Hematopoietic multipotent progenitor cell treated with erythropoietin and hydrocortisone succinate and interleukin-3 and kit ligand, for 8 days (in vitro differentiated cells): ENCODE data around the gene GRK5.

Experiments used
- DNase-seq: peaks from one replicate; pipeline ENCODE4 v3.0.0-alpha.2; 2015

GRK5 gene

DNA sequence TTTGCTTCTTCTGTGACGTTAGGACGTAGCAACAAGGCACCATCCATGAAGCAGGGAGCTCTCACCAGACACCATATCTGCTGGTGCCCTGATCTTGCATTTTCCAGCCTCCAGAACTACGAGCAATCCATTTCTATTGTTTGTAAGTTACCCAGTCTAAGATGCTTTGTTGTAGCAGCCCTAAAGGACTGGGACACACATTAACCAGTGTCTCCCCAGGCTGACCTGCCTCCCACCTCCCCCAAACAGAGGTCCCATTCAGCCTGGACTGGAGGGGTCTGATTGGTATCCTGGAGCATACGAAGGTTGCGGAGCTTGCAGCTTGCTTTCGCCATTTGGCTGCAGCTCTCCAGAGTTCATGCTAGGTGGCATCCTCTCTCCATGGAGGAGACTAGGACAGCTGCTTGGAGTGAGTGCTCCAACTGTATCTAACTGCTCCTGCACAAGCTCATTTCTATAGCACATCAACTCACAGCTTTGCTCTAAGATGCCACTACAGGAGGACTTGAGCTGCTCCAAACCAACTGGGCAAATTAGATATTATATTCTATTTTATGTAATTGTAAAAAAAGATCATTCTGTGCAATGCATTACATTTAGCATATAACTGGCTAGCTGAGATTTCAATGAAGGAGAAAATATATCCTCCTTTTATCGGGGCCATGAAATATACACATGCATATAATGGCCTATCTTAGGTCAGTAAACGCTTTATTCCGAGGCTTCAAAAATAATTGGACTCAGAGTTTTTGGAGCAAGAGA is 8.0 kb upstream of the GRK5 start:
- DNase-seq: peak; percentile 74

DNA sequence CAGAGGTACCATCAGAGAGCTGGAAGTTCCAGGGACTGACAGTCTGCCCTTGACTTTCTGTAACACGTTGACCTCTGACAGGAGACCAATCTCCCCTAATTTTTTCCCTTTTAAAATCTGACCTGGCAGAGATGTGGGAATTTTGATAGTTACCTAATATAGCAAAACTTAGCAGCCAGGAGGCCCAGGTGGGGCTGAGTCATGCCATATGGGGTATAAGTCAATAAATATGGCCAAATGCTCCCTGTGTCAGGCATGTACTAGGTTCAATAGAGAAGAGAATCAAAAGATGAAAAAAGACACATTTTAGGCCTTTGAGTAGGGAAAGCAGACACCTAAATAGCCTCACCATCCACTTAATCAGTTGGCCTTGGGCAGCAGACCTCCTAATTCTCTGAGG is 6.1 kb upstream of the GRK5 start:
- no peak for DNase-seq

DNA sequence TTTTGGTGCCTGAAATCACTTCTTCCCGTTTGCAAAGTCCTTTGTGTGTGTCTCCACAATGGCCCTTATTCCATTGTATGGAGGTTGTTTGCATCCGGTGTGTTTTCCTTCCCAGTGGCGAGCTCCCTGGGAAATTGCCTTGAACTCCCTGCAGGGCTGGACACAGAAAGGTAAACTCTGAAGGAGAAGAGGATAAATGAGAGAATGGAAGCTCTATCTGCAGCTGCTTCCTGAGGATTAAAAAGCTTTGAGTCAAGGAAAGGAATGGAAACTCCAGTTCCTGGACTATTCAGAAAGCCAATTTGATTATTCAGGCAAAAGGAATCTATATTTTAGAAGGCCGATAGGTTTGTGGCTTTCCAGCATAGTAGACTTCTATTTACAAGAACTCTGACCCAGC is 4.4 kb upstream of the GRK5 start:
- no peak for DNase-seq

DNA sequence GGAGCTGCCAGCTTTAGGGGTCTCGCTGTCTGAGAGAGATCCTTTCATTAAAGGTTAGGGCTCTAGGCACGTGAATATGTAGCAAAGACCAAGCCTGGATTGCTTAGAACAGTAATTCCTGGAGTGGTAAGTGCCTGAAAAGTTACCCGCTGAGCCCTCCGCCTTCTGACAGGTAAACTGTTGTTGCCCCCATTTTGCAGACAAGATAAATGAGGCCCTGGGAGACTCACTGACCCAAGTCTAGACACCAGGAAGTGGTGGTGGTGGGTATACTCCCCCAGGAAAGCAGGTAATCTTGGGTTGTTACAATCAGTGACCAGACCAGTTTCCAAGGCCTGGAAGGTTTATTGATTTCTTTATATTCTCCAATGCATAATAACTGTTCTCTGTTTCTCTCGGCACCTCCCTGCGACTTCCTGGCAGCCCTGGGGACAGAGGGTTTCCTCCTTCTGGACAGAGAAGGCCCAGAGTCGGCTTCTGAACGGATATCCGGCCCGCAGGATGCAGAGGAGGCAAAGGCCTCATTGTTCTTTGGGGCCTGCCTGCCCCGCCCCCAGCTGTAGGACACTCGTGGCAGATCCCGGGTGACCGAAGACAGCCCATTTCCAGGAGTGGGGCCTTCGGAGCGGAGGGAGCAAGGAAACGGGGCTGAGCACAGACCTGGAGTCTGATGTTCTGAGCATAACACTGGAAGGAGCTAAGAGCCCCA is 1.3 kb upstream of the GRK5 start:
- DNase-seq: peak; percentile 78

DNA sequence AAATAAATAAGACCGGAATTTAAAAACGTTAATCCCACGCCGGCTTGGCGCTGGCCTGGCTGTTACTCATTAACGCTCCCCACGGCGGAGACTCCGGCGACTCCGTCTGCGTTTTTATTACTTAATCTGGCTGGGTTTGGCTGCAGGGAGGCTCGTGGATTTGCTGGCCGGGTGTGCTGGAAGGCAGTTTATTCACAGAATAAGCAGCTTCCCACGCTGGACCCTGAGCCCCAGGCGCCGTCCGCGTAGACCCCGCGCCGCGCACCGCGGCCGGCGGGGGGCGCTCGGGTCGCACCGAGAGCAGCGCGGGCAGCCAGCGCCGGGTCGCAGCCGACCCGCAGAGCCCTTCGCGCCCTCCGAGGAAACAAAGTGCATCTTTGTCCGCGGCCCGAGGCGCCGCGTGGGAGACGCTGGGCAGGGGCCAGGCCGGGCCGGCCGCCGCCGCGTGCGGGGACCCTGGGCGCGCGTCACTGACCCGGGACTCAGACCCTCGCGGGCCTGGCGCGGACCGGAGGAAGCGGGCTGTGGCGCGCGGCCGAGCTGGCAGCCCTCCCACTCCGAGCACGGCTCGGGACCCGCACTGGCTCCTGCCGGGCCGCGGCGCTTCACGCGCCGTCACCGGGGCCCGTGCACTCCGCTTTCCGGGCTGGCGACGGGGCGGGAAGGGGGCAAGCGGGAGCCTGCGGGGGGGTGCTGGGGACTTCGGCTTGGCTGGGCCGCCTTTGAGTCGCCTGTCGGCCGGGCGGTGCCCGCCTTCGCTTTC is 587 bp upstream of the GRK5 start:
- DNase-seq: peak; percentile 71

DNA sequence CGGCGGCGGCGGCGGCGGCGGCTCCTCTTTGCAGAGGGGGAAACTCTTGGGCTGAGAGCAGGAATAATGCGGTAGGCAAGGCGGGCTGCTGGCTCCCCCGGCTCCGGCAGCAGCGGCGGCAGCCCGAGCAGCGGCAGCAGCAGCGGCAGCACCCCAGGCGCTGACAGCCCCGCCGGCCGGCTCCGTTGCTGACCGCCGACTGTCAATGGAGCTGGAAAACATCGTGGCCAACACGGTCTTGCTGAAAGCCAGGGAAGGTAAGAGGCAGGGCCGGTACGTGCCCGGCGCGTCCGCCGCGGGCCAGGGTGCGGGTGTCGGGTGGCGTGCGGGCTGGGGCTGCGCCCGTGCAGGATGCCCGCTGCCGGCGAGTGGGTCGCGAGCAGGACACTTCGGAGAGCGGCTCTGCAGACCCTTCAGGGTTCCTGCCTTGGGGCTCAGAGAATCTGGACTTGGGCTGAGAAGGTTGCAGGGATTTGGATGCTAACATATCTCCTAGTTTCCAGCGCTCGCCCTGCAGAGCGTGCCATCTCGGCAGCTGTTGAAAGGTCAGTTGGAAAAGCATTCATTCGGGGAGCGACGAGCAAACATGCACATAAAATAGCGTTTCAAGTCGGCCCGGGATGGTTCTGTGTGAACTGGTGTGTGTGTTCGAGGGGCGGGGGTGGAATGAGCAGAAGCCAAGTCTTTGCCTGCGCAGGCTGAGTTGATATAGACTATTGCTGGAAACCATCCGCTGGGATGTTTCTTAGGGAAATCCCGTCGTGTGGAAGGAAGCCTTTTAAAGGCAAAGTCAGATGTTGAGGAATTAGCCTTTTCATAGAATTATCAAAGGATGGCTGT is 562 bp downstream of the GRK5 start:
- DNase-seq: no peak

DNA sequence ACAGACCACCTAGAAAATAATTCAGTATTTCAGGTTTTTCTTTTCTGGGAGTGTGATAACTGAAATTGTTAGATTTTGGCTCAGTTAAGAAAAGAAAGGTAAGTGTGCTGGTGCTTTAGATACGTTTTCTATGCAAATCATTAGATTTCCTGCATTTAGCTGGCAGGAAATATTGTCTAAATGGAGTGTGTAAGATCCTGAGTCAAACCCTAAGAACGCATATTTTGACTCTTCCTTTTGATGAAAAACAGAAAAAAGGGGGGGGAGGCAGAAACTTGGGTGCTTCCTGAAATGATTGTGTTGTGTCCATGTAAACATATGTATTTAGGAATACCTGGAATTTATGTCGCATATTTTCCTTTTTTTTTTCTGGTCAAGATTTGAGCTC is 1.2 kb downstream of the GRK5 start:
- no peak for DNase-seq

DNA sequence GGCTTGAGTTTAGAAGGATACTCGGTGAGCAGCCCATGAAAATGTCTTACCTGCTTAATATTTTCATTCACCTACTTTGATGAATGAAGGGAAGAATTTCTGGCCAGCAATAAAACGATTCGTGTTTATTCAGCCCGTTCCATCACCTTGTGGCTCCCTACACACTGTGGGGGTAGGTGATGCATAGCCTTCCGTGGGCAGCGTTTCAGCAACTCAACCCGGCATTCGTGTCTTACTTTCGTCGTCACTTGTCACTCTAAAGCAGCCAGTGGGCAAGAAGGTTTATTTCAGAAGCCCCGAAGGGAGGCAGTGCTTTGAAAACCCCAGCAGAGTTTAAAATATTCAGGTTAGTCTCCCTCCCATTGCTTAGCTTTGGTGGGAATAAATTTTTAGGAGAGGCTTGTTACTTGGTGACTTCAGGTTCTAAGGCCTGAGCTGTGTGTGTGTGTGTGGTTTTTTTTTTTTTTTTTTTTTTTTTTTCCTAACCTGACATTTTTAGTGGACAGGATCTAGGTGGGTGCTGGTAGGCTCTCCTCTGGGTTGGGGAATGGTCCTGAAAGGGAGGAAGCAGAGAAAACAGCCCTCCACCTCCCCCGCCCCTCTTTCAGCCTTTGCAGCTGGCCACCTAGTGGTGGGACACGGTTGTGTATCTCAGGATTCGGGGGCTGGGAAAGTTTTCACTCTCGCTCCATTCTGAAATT is 1.8 kb downstream of the GRK5 start:
- DNase-seq: peak; percentile 33

DNA sequence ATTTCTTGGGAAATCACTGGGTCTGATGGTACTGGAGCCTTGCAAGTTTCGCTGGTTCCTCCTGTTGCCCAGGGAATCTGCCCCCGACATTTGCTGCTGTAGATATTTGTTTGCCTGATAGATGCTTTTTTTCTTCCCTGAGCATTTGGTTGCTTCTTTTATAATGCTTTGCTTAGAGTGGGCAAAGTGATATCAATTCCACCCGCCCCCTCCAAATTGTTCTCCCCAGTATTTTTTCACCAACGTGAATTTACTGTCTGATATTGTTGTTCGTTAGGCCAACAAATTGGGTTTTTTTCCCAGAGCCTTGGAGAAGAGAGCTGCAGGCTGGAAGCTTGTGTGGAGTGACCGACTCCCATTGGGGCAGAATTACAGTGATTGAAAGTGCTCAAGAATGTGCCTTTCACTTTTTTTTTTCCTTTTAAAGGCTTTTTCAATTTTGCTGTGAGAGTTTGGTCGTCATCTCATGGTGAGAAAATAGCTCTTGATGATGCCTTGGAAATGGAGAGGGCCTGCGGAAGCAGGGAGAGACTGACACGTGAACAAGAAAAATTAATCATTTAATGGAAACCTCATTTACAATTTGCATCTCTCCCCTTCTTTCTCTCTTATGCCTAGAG is 2.5 kb downstream of the GRK5 start:
- DNase-seq: no peak

DNA sequence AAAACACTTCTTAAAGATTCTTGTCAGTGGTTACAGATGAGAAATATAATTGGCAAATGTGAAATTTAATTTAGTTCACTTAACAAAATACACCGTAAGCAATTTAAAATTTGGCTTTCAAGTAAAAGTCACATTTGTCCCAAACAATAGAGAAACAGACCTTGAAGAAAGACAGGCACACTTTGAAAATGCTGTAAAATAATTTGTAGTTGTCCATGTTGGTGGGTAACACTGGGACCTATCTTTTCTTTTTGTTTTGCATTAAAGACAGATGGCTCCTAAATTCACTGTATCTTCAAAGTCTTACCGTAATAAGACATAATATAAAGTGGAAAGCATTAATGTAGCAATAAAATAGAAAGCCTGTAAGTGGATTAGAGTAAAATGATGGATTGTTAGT is 3.3 kb downstream of the GRK5 start:
- DNase-seq: no peak

DNA sequence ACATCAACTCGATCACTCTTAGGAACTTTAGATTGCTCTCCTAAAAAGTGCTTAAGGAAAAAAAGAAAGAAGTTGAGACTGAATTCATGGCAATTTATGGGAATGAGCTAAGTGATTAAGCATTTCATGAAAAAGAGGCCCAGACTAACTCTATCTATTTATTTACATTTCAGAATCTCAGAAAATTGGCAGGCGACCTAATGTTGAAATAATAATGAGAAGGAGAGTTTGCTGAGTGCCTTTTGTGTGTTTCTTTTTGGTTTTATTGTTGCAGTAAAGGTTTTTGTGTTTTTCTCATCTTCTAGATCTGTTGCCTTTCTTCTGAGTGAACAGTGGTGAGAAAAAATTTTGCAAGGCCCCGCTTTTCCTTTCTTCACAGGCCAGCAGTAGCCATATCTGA is 3.8 kb downstream of the GRK5 start:
- no peak for DNase-seq

DNA sequence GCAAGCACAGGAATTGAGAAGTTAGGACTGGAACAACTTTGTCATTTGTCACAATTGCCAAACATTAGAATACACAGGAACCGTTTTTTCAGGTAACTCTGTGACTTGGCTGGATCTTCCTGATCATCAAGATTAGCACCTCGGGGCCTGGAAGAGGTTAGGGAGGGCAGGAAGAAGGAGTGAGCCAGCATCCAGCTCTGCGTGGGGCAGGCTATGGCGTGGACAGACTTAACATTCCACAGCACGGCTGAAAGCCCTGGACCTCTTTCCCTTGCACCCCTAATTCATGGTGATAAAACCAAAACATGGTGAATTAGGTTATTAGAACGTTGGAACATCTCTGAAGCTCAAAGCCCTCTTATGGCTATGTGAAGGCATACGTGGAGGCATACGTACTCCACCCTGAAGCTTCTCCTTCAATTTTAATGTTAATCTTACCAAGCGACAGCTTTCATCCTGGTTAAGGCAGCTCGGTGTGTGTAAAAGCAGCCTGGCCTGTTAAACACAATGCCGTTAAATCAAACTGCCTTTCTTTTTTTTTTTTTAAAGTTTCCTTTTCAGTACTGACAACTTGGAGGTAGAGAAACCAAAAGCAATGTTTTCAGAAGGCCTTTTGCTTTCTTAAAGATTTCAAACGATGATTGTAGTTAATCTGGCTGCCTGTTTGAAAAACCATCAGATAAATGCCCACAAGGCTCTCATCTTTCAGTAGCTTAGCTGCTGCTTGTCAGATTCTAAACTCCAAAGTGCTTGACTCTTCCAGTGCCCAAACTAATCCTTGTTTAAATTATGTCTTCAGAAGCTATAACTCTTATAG is 4.5 kb downstream of the GRK5 start:
- no peak for DNase-seq

DNA sequence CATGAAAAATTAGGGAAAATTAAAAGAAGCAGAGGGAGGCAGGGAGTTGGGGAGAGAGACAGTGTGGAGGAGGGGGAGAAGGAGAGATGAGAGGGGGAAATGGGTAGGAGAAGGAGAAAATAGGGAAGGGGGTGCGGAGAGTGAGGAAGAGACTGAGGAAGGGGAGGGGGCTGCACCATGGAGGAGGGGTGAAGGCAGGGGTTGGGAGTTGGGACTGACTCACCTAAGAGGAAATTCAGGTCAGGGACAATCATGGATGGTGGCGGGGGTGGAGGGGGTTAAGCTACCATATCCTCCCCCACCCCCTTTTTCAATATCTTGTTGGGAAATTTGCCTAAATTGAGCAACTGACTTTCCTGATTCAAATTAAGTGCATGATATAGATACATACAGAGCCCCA is 8.0 kb downstream of the GRK5 start:
- no peak for DNase-seq

DNA sequence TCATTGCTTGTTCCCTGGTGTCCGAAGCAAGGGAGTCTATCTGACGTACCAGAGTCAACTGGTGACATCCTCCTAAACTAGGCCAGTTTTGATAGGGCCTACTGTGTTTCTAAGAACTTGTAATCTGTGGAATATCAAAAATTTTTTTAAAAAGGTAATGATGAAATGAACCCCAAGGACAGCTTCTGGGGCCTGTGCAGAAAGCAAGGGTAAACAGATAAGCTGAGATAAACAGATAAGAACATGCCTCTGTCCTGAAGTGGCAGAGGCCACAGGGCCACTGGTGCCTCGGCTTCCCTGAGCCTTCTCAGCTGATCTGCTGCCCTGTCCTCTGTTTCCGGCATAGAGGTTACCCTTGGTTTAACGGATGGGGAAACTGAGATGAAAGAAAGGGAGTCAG is 8.8 kb downstream of the GRK5 start:
- peak; percentile 42 for DNase-seq

DNA sequence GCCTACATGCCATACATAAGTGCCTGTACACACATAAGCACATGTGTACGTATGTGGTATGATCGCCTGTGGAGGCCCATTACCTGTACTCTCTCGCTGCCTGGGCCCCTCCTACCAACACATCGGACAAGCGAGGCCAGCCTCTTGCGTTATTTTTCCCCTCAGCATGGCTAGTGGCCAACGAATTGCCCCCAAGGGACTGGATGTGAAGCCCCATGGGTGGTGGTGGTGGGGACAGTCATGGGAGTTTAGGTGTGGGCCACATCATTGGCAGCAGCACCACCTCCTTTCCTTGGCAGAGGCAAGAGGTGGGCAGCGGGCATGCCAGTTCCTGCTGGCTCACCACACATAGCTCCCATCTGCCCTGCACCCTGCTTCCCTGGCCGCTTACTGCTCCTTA is 10.0 kb downstream of the GRK5 start:
- DNase-seq: no peak

DNA sequence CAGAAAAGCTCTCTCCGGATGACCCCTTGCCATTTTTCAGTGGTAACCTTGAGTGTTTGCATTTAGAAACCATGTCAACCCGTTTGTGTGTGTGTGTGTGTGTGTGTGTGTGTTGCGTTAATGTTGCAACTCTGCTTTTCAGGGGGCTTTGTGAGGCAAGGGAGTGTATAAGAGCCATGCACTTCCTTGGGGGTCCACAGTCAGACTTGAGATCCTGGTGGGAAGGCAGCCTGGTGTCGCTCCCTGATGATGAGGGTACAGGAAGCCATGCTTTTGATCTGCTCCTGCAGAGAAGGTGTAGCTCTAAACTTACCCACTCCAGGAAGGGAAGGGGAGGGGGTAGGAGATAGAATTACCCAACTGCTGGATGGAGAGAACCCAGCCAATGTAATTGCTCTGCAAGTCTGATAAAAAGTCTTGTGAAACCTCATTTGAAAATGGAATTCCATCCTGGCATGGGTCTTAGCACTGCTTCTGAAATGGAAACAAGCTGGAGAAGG is 10.7 kb downstream of the GRK5 start:
- DNase-seq: no peak

DNA sequence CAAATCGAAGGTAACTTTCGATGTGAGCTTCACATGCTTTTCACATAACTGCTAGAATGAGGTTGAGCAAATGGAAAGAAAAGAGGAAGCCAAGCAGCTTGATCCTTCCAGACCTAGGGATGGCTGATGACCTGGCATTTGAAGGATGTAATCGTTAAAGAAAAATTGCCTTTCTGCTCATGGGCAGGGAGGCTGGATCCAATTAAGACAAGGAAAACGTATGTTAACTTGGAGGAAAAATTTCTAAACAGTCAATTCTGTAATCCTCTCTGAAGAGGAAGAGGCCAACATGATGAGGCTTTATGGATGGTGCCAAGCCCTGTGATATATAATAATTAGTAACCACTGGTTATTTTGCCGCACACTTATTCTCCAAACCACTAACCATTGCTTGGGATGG is 12.5 kb downstream of the GRK5 start:
- DNase-seq: no peak

DNA sequence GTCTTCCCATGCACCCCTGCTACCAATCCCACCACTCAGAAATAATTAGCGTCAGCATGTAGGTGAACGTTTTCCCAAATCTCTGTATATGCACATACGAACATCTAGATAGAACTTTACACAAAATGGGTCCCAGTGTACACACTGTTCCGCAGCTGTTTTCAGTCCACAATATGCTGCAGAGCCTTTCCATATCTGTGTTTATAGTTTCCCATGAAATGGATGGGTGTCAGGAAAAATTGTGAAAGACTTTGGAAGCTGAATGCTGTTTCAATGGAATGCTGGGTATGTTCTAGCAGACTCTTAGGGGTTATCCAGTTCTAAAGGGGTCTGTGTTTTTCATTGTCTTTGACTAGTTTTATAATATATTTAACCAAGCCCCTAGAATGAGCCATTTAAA is 13.8 kb downstream of the GRK5 start:
- DNase-seq: no peak

DNA sequence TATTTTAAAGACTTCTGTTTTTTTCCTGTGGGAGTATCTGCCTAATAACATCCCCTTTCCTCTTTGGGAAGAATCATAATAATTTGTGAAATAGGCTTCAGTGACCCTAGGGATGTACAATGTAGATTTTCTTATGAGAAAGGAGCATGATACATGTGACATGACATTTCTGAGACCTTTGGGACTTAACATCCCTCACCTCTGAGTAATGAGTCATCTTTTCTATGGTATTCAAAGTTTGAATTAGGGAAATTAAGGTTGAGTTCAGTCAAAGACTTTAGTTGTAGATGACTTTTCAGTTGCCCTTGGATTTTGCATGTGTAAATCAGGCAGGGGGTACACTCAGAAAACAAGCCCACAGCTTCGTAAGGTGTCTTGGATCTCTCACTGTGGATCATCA is 14.3 kb downstream of the GRK5 start:
- DNase-seq: no peak

DNA sequence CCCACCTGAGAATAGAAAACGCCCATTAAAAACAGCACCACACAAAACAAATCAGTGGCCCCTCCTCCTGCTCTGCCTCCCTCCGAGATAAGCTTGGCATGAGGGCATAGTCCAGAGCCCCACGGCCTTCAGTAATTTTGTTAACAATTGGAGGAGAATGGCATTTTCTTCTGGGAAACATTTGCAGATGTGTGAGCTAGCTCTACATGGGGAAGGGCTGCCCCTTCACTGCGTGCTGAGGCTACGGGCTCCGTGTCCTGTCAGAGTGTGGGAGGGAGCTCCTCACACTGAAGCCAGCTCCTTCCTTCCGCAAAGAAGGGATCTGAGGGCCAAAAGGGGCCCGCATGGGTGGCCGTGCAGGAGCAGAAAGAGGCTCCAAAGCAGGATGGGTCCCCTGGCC is 15.2 kb downstream of the GRK5 start:
- no peak for DNase-seq

DNA sequence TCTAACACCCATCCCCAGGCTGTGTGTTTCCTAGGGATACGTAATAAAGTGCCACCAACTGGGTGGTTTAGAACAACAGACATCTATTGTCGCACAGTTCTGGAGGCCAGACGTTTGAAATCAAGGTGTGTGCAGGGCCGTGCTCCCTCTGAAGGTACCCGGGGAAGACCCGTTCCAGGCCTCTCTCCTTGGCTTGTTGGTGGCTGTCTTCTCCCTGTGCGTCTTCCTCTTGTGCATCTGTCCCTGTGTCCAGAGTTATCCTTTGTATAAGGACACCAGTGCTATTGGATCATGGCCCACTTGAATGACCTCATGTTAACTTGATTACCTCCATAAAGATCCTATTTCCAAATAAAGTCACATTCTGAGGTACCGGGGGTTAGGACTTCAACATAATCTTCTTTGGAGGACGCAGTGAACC is 15.6 kb downstream of the GRK5 start:
- DNase-seq: no peak
